NT2/D1 (cell line): ENCODE data around the gene ADCY9.

Experiments used
- SUZ12 ChIP-seq: IDR thresholded peaks from 2 replicates; pipeline ENCODE4 v1.6.1; 2011; ENCODE audit not compliant: insufficient read length, insufficient read depth; ENCODE audit errors: extremely low read depth
- YY1 ChIP-seq: IDR thresholded peaks from 2 replicates; pipeline ENCODE4 v1.6.1; 2011; ENCODE audit not compliant: insufficient read length, insufficient read depth
- ZNF274 ChIP-seq: IDR thresholded peaks from 2 replicates; pipeline ENCODE4 v1.6.1; 2011; ENCODE audit warnings: mild to moderate bottlenecking, low read depth, low read length

DNA sequence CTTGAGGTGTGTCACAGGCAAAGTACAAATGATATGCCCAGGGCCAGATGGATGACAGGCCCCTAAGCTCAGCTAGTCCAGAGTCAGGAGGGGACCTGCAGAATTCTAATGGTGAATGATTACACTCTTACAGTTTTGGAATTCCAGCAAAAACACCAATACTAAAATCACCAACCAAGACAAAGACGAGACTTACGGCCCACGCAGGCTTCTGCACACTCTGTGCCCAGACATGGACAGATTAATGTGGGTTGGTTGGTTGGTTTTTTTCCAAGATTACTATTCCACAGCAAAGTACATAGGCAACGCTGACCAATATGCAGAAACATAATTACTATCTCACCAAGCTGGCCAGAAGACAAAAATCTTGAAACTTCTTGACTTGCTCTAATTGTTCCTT is 9.7 kb downstream of the ADCY9 start:
- TF ChIP-seq SUZ12 = no peak
- no peak for TF ChIP-seq YY1
- no peak for TF ChIP-seq ZNF274
